Measurements from ENCODE around the gene APEH.

DNA sequence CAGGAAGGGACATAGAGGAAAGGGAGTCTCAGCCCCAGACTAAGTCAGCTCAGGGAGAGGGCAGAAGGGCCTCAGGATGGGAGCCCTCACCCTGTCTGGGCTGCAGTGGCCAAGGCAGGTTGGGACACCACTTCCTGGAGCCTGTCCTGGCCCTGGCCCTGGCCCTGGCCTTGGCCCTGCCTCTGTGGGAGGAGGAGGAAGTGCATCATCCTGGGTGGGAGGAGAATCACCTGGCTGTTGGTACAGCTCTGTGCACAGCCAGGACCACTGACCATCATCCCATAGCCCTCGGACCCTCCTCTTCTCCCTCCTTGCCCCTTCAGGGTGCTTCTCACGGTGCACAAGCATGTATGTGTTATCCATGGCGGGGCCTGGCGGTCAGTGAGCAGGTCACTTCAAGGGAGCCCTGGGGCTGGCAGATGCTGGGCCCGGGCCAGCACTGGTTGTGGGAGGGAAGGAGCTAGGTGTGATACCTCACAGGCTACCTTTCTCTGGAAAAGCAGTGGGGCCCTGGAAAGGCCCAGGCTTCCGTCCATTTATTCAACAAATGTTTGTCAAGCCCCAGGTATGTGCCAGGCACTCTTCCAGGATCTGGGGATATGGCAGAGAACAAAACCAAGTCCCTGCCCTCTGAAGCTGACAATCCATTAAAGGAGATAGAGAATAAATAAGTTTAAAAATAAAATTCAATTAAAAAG, 8.2 kb upstream of the APEH start:
- TF ChIP-seq POLR2A (IDR thresholded peaks at IDR 0.05; ENCODE audit: low read length) (no peak), GATA1 (IDR thresholded peaks at IDR 0.05; ENCODE audit: low read depth, low read length) (no peak)

All from erythroblast (primary cell).